Measurements from ENCODE around the gene CCDC185.

DNA sequence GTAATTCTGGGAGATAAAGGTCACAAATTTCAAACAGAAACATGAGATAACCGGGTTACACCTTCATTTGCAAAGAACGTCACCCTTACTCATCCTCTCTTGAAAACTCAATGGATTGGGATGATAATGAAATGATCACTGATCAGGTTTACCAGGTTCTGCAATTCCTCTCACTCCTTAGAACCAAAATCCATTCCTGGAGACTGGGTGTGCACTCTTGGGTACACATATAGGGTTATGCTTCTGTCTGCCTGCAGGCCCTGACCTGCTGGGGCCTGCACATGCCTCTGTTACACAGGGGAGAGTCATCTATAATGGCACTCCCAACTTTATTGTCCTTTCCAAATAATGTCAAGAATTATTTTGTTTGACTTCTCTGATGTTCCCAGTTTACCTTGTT is 37.5 kb upstream of the CCDC185 start:
- TF ChIP-seq, protein P1, sequence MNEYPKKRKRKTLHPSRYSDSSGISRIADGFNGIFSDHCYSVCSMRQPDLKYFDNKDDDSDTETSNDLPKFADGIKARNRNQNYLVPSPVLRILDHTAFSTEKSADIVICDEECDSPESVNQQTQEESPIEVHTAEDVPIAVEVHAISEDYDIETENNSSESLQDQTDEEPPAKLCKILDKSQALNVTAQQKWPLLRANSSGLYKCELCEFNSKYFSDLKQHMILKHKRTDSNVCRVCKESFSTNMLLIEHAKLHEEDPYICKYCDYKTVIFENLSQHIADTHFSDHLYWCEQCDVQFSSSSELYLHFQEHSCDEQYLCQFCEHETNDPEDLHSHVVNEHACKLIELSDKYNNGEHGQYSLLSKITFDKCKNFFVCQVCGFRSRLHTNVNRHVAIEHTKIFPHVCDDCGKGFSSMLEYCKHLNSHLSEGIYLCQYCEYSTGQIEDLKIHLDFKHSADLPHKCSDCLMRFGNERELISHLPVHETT (tag by site-specific recombination; IDR thresholded peaks at IDR 0.05) = no peak
- TF ChIP-seq, protein P2, sequence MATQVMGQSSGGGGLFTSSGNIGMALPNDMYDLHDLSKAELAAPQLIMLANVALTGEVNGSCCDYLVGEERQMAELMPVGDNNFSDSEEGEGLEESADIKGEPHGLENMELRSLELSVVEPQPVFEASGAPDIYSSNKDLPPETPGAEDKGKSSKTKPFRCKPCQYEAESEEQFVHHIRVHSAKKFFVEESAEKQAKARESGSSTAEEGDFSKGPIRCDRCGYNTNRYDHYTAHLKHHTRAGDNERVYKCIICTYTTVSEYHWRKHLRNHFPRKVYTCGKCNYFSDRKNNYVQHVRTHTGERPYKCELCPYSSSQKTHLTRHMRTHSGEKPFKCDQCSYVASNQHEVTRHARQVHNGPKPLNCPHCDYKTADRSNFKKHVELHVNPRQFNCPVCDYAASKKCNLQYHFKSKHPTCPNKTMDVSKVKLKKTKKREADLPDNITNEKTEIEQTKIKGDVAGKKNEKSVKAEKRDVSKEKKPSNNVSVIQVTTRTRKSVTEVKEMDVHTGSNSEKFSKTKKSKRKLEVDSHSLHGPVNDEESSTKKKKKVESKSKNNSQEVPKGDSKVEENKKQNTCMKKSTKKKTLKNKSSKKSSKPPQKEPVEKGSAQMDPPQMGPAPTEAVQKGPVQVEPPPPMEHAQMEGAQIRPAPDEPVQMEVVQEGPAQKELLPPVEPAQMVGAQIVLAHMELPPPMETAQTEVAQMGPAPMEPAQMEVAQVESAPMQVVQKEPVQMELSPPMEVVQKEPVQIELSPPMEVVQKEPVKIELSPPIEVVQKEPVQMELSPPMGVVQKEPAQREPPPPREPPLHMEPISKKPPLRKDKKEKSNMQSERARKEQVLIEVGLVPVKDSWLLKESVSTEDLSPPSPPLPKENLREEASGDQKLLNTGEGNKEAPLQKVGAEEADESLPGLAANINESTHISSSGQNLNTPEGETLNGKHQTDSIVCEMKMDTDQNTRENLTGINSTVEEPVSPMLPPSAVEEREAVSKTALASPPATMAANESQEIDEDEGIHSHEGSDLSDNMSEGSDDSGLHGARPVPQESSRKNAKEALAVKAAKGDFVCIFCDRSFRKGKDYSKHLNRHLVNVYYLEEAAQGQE (tag by site-specific recombination; IDR thresholded peaks at IDR 0.05) = no peak
- TF ChIP-seq ZNF324 (tag by site-specific recombination; IDR thresholded peaks at IDR 0.05) (no peak), GLI4 (tag by site-specific recombination; IDR thresholded peaks at IDR 0.05) (no peak), ZNF585B (tag by site-specific recombination; IDR thresholded peaks at IDR 0.05) (no peak), ZFP37 (tag by site-specific recombination; IDR thresholded peaks at IDR 0.05) (no peak), ZNF571 (tag by site-specific recombination; IDR thresholded peaks at IDR 0.05) (no peak)
- TF ChIP-seq, protein P3, sequence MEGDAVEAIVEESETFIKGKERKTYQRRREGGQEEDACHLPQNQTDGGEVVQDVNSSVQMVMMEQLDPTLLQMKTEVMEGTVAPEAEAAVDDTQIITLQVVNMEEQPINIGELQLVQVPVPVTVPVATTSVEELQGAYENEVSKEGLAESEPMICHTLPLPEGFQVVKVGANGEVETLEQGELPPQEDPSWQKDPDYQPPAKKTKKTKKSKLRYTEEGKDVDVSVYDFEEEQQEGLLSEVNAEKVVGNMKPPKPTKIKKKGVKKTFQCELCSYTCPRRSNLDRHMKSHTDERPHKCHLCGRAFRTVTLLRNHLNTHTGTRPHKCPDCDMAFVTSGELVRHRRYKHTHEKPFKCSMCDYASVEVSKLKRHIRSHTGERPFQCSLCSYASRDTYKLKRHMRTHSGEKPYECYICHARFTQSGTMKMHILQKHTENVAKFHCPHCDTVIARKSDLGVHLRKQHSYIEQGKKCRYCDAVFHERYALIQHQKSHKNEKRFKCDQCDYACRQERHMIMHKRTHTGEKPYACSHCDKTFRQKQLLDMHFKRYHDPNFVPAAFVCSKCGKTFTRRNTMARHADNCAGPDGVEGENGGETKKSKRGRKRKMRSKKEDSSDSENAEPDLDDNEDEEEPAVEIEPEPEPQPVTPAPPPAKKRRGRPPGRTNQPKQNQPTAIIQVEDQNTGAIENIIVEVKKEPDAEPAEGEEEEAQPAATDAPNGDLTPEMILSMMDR (tag by site-specific recombination; IDR thresholded peaks at IDR 0.05) = no peak
- TF ChIP-seq, protein P4, sequence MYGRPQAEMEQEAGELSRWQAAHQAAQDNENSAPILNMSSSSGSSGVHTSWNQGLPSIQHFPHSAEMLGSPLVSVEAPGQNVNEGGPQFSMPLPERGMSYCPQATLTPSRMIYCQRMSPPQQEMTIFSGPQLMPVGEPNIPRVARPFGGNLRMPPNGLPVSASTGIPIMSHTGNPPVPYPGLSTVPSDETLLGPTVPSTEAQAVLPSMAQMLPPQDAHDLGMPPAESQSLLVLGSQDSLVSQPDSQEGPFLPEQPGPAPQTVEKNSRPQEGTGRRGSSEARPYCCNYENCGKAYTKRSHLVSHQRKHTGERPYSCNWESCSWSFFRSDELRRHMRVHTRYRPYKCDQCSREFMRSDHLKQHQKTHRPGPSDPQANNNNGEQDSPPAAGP (tag by site-specific recombination; IDR thresholded peaks at IDR 0.05) = no peak
- TF ChIP-seq, protein P5, sequence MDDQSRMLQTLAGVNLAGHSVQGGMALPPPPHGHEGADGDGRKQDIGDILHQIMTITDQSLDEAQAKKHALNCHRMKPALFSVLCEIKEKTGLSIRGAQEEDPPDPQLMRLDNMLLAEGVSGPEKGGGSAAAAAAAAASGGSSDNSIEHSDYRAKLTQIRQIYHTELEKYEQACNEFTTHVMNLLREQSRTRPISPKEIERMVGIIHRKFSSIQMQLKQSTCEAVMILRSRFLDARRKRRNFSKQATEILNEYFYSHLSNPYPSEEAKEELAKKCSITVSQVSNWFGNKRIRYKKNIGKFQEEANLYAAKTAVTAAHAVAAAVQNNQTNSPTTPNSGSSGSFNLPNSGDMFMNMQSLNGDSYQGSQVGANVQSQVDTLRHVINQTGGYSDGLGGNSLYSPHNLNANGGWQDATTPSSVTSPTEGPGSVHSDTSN (CRISPR knock-in tag; IDR thresholded peaks at IDR 0.05) = no peak
- TF ChIP-seq, protein P6, sequence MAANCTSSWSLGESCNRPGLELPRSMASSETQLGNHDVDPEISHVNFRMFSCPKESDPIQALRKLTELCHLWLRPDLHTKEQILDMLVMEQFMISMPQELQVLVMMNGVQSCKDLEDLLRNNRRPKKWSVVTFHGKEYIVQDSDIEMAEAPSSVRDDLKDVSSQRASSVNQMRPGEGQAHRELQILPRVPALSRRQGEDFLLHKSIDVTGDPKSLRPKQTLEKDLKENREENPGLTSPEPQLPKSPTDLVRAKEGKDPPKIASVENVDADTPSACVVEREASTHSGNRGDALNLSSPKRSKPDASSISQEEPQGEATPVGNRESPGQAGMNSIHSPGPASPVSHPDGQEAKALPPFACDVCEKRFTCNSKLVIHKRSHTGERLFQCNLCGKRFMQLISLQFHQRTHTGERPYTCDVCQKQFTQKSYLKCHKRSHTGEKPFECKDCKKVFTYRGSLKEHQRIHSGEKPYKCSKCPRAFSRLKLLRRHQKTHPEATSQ (tag by site-specific recombination; IDR thresholded peaks at IDR 0.05) = no peak

Measured in HEK293 (cell line).